HEK293 (cell line): Measurements from ENCODE around the gene BARD1.

Experiments
- CTCF ChIA-PET: fragments of 350-600 bp; formaldehyde crosslinking; extraction: SDS; loops from one replicate; lab custom pipeline; 2021; ENCODE audit warnings: antibody characterized with exemption; lab: Yijun Ruan, JAX
- POLR2A ChIA-PET: fragments of 300-600 bp; formaldehyde crosslinking; extraction: SDS; loops from one replicate; lab custom pipeline; 2020; ENCODE audit warnings: antibody characterized with exemption, inconsistent platforms; lab: Yijun Ruan, JAX
- H3K27ac ChIP-seq: fragments of 200-500 bp; sonication (Bioruptor generic); 2 replicates; pipeline ENCODE4 v1.5.1; 2014; ENCODE audit warnings: low read depth, low read length, control low read depth, inconsistent platforms; ENCODE audit errors: extremely low read depth
- H3K36me3 ChIP-seq, 2 experiments: fragments of 200-500 bp in 1 of 2; sonication (Bioruptor generic) in 1 of 2; 1 replicate in 1 of 2; 2 replicates in 1 of 2; pipeline ENCODE4 v1.5.1; 2014 to 2017; ENCODE audit warnings: inconsistent platforms in 2 of 2, low read length in 2 of 2; ENCODE audit not compliant: control insufficient read depth in 2 of 2, insufficient read depth in 1 of 2
- H3K4me1 ChIP-seq: fragments of 200-500 bp; sonication (Bioruptor generic); 2 replicates; pipeline ENCODE4 v1.5.1; 2014; ENCODE audit warnings: mild to moderate bottlenecking, low read length, inconsistent platforms; ENCODE audit not compliant: control insufficient read depth, insufficient read depth
- H3K4me3 ChIP-seq: 2 replicates; pipeline ENCODE4 v1.5.1; 2011; ENCODE audit warnings: low read depth, mild to moderate bottlenecking, control low read depth, low read length, moderate library complexity
- H3K9me3 ChIP-seq: fragments of 200-500 bp; sonication (Bioruptor generic); 2 replicates; pipeline ENCODE4 v1.5.1; 2014; ENCODE audit warnings: low read depth, low read length, inconsistent platforms; ENCODE audit not compliant: control insufficient read depth, insufficient read depth
- BCL11B ChIP-seq: fragments of 450-650 bp; formaldehyde crosslinking; IDR thresholded peaks from 2 replicates; pipeline ENCODE4 v1.5.1; 2016; ENCODE audit warnings: low read depth, missing biosample characterization, missing genetic modification characterization
- GLI2 ChIP-seq: fragments of 450-650 bp; formaldehyde crosslinking; IDR thresholded peaks from 2 replicates; pipeline ENCODE4; 2017; ENCODE audit warnings: missing biosample characterization, missing genetic modification characterization, low read depth, borderline replicate concordance
- KLF16 ChIP-seq: fragments of 450-650 bp; formaldehyde crosslinking; IDR thresholded peaks from 2 replicates; pipeline ENCODE4 v1.5.1; 2017; ENCODE audit warnings: missing biosample characterization, missing genetic modification characterization
- KLF9 ChIP-seq: fragments of 450-650 bp; formaldehyde crosslinking; IDR thresholded peaks from 2 replicates; pipeline ENCODE4 v1.5.1; 2016; ENCODE audit warnings: missing biosample characterization, missing genetic modification characterization, low read depth
- PRDM1 ChIP-seq: fragments of 450-650 bp; formaldehyde crosslinking; IDR thresholded peaks from 2 replicates; pipeline ENCODE4; 2016; ENCODE audit warnings: missing biosample characterization, missing genetic modification characterization
- RBAK ChIP-seq: fragments of 450-650 bp; formaldehyde crosslinking; IDR thresholded peaks from 2 replicates; pipeline ENCODE4 v1.5.1; 2016; ENCODE audit warnings: missing biosample characterization, missing genetic modification characterization
- SP7 ChIP-seq: fragments of 450-650 bp; formaldehyde crosslinking; IDR thresholded peaks from 2 replicates; pipeline ENCODE4 v1.5.1; 2016; ENCODE audit warnings: missing biosample characterization, missing genetic modification characterization
- TRIM28 ChIP-seq: IDR thresholded peaks from 2 replicates; pipeline ENCODE4 v1.6.1; 2011; ENCODE audit warnings: low read length, control low read depth, borderline replicate concordance
- ZFP3 ChIP-seq: fragments of 450-650 bp; formaldehyde crosslinking; IDR thresholded peaks from 2 replicates; pipeline ENCODE4 v1.5.1; 2016; ENCODE audit warnings: low read depth, missing biosample characterization, missing genetic modification characterization
- ZFP37 ChIP-seq: fragments of 450-650 bp; formaldehyde crosslinking; IDR thresholded peaks from 2 replicates; pipeline ENCODE4 v1.5.1; 2016; ENCODE audit warnings: missing biosample characterization, missing genetic modification characterization
- ZNF10 ChIP-seq: fragments of 450-650 bp; formaldehyde crosslinking; IDR thresholded peaks from 2 replicates; pipeline ENCODE4 v1.5.1; 2017; ENCODE audit warnings: missing biosample characterization, missing genetic modification characterization
- ZNF121 ChIP-seq: fragments of 450-650 bp; formaldehyde crosslinking; IDR thresholded peaks from 2 replicates; pipeline ENCODE4 v1.5.1; 2016; ENCODE audit warnings: missing biosample characterization, missing genetic modification characterization
- ZNF211 ChIP-seq: fragments of 450-650 bp; formaldehyde crosslinking; IDR thresholded peaks from 2 replicates; pipeline ENCODE4 v1.5.1; 2016; ENCODE audit warnings: low read depth, missing biosample characterization, missing genetic modification characterization
- ZNF404 ChIP-seq: fragments of 450-650 bp; formaldehyde crosslinking; IDR thresholded peaks from 2 replicates; pipeline ENCODE4 v1.5.1; 2017; ENCODE audit warnings: missing biosample characterization, missing genetic modification characterization
- ZNF416 ChIP-seq: fragments of 450-650 bp; formaldehyde crosslinking; IDR thresholded peaks from 2 replicates; pipeline ENCODE4 v1.5.1; 2016; ENCODE audit warnings: missing biosample characterization, missing genetic modification characterization
- ZNF48 ChIP-seq: fragments of 450-650 bp; formaldehyde crosslinking; IDR thresholded peaks from 2 replicates; pipeline ENCODE4 v1.5.1; 2016; ENCODE audit warnings: missing biosample characterization, missing genetic modification characterization
- ZNF488 ChIP-seq: fragments of 450-650 bp; formaldehyde crosslinking; IDR thresholded peaks from 2 replicates; pipeline ENCODE4 v1.5.1; 2016; ENCODE audit warnings: missing biosample characterization, missing genetic modification characterization
- ZNF544 ChIP-seq: fragments of 450-650 bp; formaldehyde crosslinking; IDR thresholded peaks from 2 replicates; pipeline ENCODE4 v1.5.0; 2017; ENCODE audit warnings: missing biosample characterization, missing genetic modification characterization
- ZNF558 ChIP-seq: fragments of 450-650 bp; formaldehyde crosslinking; IDR thresholded peaks from 2 replicates; pipeline ENCODE4 v1.5.1; 2016; ENCODE audit warnings: missing biosample characterization, missing genetic modification characterization
- ZNF580 ChIP-seq: fragments of 450-650 bp; formaldehyde crosslinking; IDR thresholded peaks from 2 replicates; pipeline ENCODE4 v1.5.1; 2016; ENCODE audit warnings: missing biosample characterization, missing genetic modification characterization
- ZNF585B ChIP-seq: fragments of 450-650 bp; formaldehyde crosslinking; IDR thresholded peaks from 2 replicates; pipeline ENCODE4 v1.5.1; 2016; ENCODE audit warnings: missing biosample characterization, missing genetic modification characterization
- ZNF626 ChIP-seq: fragments of 450-650 bp; sonication (Bioruptor Pico); formaldehyde crosslinking; IDR thresholded peaks from 2 replicates; pipeline ENCODE4 v1.5.1; 2018; ENCODE audit warnings: missing biosample characterization, missing genetic modification characterization, inconsistent platforms
- ZNF645 ChIP-seq: fragments of 450-650 bp; formaldehyde crosslinking; IDR thresholded peaks from 2 replicates; pipeline ENCODE4; 2016; ENCODE audit warnings: missing biosample characterization, missing genetic modification characterization
- ZNF658 ChIP-seq: fragments of 450-650 bp; formaldehyde crosslinking; IDR thresholded peaks from 2 replicates; pipeline ENCODE4; 2016; ENCODE audit warnings: missing biosample characterization, missing genetic modification characterization
- ZNF704 ChIP-seq: fragments of 450-650 bp; formaldehyde crosslinking; IDR thresholded peaks from 2 replicates; pipeline ENCODE4 v1.5.1; 2016; ENCODE audit warnings: missing biosample characterization, missing genetic modification characterization
- ZNF768 ChIP-seq: fragments of 450-650 bp; formaldehyde crosslinking; IDR thresholded peaks from 2 replicates; pipeline ENCODE4 v1.5.1; 2018; ENCODE audit warnings: missing biosample characterization, mild to moderate bottlenecking, missing genetic modification characterization
- ZNF777 ChIP-seq: fragments of 450-650 bp; formaldehyde crosslinking; IDR thresholded peaks from 2 replicates; pipeline ENCODE4 v1.5.1; 2017; ENCODE audit warnings: missing biosample characterization, missing genetic modification characterization, borderline replicate concordance
- ZNF792 ChIP-seq: fragments of 450-650 bp; formaldehyde crosslinking; IDR thresholded peaks from 2 replicates; pipeline ENCODE4 v1.5.1; 2016; ENCODE audit warnings: missing biosample characterization, missing genetic modification characterization
- TF ChIP-seq, protein P1 (sequence below): fragments of 450-650 bp; formaldehyde crosslinking; IDR thresholded peaks from 2 replicates; pipeline ENCODE4 v1.5.1; 2016; ENCODE audit warnings: missing biosample characterization, missing genetic modification characterization

The BARD1 gene

DNA sequence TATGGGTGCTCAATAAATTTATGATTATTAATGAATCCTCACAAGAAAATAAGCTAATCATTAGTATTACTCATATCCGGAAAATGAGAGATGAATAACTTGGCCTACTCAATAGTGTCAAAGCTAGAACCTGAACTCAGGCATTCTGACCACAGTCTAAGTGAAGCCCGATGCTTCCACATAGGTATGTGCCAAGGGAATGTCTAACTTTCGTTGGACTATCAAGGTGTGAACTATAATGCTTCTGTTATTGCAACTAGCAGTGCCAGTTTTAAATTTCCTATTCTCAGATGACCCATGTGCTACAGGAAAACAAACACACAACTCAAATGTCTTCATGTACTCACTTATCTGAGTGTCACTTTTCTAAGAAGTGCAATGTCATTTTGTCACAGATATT lies 1.8 kb downstream of the BARD1 start:
- H3K4me3 ChIP-seq: peak overlapping the region; percentile 81
- ChIA-PET POLR2A (interaction anchor here (1.1 kb wide), 1 partner anchor 12 kb away, joined by 3 read pairs; no protein-coding TSS in a partner anchor), CTCF (interaction anchor here (0.7 kb wide), 1 partner anchor 83 kb away, joined by 3 read pairs; no protein-coding TSS in a partner anchor)
- no peak for TF ChIP-seq BCL11B (tag by site-specific recombination)
- TF ChIP-seq KLF16 (tag by site-specific recombination): no peak
- no peak for TF ChIP-seq ZNF48 (tag by site-specific recombination)
- TF ChIP-seq, protein P1, sequence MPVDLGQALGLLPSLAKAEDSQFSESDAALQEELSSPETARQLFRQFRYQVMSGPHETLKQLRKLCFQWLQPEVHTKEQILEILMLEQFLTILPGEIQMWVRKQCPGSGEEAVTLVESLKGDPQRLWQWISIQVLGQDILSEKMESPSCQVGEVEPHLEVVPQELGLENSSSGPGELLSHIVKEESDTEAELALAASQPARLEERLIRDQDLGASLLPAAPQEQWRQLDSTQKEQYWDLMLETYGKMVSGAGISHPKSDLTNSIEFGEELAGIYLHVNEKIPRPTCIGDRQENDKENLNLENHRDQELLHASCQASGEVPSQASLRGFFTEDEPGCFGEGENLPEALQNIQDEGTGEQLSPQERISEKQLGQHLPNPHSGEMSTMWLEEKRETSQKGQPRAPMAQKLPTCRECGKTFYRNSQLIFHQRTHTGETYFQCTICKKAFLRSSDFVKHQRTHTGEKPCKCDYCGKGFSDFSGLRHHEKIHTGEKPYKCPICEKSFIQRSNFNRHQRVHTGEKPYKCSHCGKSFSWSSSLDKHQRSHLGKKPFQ (tag by site-specific recombination): no peak
- TF ChIP-seq ZNF704: no peak
- TF ChIP-seq ZNF626 (tag by site-specific recombination): no peak
- TF ChIP-seq ZNF10 (tag by site-specific recombination): no peak
- no peak for TF ChIP-seq ZNF585B (tag by site-specific recombination)
- TF ChIP-seq ZNF768: no peak
- TF ChIP-seq, all 188 proteins: peak for 0
- Histone ChIP-seq H3K4me1 (peaks cover 9% of the 10 kb centered on the region; the same call in 1 of the 2 replicates), H3K36me3 (peaks cover 0 to 15% of the 10 kb centered on the region in 2 experiments; a peak in 1 of 3 replicates), H3K27ac (no peak overlapping the region; the same call in 1 of the 2 replicates), H3K9me3 (no peaks in the 10 kb centered on the region)

GRCh38 chr2:214801768-214802397 lies 7.6 kb downstream of the BARD1 start:
- H3K4me3 ChIP-seq: no peak overlapping the region
- POLR2A ChIA-PET: no interaction called here
- TF ChIP-seq KLF9 (tag by site-specific recombination) (no peak), SP7 (no peak), ZNF211 (no peak)
- TF ChIP-seq, all 188 proteins: peak for 0
- no peaks in the 10 kb centered on the region for H3K9me3 ChIP-seq
- CTCF ChIA-PET: no interaction called here
- H3K4me1 ChIP-seq: peaks cover 6% of the 10 kb centered on the region; the same call in 1 of the 2 replicates
- H3K36me3 ChIP-seq: peaks cover 0 to 17% of the 10 kb centered on the region in 2 experiments; a peak in 1 of 3 replicates
- no peak overlapping the region for H3K27ac ChIP-seq

- no peaks in the 10 kb centered on the region for H3K9me3 ChIP-seq
- POLR2A ChIA-PET: no interaction called here
- H3K27ac ChIP-seq: no peak overlapping the region
- H3K4me1 ChIP-seq: peaks cover 3% of the 10 kb centered on the region; the same call in 1 of the 2 replicates
- H3K36me3 ChIP-seq: peaks cover 0 to 18% of the 10 kb centered on the region in 2 experiments; a peak in 1 of 3 replicates
- no peak overlapping the region for H3K4me3 ChIP-seq
- CTCF ChIA-PET: no interaction called here
- no peak for TF ChIP-seq ZFP37
- no peak for TF ChIP-seq ZNF558 (tag by site-specific recombination)
- no peak for TF ChIP-seq TRIM28
- no peak for TF ChIP-seq ZNF404 (tag by site-specific recombination)
- TF ChIP-seq ZNF416 (tag by site-specific recombination): no peak
- TF ChIP-seq ZNF777 (tag by site-specific recombination): no peak
- no peak for TF ChIP-seq ZNF48 (tag by site-specific recombination)
- no peak for TF ChIP-seq ZNF580 (tag by site-specific recombination)
- TF ChIP-seq ZFP3: no peak
- no peak for TF ChIP-seq ZNF792 (tag by site-specific recombination)
- no peak for TF ChIP-seq ZNF658 (tag by site-specific recombination)
- TF ChIP-seq ZNF121 (tag by site-specific recombination): no peak
- TF ChIP-seq RBAK (tag by site-specific recombination): no peak
- no peak for TF ChIP-seq ZNF645 (tag by site-specific recombination)
- no peak for TF ChIP-seq PRDM1 (tag by site-specific recombination)
- TF ChIP-seq ZNF488: no peak
- TF ChIP-seq GLI2 (tag by site-specific recombination): no peak
- TF ChIP-seq ZNF544 (tag by site-specific recombination): no peak
Observed at GRCh38 chr2:214801068-214801467, 8.4 kb downstream of the BARD1 start.
